ENCODE measurements around the gene SC5D.

SC5D gene, protein sequence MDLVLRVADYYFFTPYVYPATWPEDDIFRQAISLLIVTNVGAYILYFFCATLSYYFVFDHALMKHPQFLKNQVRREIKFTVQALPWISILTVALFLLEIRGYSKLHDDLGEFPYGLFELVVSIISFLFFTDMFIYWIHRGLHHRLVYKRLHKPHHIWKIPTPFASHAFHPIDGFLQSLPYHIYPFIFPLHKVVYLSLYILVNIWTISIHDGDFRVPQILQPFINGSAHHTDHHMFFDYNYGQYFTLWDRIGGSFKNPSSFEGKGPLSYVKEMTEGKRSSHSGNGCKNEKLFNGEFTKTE

DNA sequence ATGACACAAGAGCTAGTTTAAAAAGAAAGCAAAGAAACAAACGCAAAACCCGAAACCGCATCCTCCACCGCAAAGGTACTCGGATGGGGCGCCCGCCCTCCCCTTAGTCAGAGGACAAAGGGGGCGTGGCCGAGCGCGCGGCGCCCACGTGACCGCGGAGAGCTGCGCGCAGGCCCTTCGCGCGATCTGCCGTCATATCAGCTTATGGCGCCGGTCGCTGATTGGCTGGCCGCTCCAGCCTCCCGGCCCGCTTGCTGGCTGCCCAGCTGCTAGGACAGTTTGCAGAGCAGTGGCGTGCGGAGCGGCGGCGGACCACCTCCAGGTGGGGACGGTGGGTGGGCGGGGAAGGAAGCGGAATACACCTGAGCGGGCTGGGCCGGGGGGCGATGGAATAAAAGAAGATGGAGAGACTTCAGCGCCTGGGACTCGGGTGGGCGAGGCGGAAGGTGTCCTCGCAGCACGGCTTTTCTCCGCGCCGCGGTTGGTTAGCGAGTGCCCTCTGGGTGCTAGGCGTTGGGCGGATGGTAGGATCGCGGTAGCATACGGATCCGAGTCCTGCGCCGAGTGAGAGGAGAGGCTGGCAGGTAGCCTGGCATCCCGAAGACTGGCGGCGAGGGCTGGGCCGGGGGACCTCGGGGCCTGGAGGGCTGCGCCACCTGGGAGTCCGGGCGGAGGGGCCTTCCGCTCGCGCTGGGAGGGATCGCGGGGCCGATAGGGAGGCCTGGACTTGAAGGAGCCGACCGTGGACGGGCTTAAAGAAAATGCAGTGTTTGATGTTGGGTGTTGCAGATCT is at the start of gene SC5D:
TSS of gene SC5D (plus strand) at position 277 of the 793 bp plus-strand sequence. CDS start 10,605 bp downstream, outside the sequence.
- peak; percentile 94 for DNase-seq

DNA sequence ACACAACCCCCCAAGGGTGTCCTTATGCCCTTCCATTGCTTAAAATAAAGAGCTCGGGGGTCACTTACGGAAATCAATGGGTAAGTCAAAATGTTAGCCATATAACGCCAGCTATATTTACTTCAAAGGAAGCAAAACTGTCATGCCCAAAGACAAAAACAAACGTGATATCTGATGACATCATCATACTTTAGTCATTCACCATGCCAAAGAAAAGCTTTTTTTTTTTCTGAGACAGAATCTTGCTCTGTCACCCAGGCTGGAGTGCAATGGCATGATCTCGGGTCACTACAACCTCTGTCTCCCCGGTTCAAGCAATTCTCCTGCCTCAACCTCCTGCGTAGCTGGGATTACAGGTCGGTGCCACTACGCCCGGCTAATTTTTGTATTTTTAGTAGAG is 47.7 kb upstream of the SC5D start:
- DNase-seq = no peak

DNA sequence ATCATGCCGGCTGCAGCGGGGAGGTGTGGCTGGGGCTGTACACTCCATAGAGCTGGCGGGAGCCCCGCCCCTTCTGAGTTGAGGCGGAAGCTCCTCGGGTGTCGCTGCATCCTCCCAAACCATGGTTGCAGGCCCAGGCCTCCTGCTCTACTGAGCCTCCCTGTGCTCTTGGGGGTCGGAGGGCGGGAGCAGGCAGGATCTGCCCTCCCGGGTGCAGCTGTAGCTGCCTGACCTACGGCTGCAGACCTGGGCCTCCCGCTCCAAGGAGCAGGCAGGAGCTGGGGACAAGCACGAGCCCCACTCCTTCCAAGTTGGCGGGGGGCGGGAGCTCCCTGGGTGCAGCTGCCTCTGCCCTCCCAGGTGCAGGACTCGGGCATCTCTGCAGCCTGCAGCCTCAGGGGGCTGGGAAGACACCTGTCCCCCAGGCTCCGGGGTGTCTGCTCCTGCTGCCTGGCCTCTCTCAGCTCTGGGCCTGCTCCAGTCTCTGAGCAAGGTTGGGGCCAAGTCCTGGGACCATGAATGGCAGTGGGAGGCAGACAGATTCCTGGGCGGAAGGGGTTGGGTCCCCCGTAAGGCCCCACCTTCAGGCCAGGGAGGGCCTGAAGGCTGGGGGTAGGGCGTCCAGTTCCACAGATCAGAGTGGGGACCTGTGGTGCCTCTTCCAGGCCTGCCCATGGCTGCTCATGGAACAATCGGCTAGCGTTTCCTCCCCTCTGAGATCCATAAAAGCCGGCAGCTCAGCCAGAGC is 46.4 kb upstream of the SC5D start:
- DNase-seq = no peak

DNA sequence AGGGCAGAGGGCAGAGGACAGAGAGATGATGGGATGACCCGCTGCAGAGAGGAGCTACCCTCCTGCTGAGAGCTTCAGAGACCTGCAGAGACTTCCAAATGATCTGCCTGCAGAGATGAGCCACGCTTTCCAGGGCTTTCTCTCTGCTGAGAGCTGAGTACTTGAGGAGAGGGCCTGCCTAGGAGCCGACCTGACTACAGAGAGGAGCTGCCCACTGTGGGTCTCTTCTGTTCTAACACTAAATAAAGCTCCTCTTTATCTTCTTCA is 45.9 kb upstream of the SC5D start:
- no peak for DNase-seq

DNA sequence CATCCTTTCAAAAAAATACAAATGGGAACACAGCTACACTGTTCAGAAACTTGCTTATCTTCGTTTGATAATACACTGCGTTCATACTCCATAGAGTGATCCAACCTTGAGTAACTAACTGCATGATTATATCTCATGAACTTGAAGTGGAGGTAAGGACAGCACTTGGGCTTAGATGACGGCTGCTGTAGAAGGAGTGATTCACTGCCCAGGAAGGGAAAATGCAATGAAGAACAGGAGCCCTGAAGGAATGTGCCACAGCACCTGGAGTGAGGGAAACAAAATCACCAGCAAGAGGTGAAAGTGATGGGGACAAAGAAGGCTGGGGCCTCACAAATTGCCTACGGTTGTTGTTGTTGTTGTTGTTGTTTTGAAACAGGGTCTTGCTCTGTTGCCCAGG is 44.1 kb upstream of the SC5D start:
- no peak for DNase-seq

DNA sequence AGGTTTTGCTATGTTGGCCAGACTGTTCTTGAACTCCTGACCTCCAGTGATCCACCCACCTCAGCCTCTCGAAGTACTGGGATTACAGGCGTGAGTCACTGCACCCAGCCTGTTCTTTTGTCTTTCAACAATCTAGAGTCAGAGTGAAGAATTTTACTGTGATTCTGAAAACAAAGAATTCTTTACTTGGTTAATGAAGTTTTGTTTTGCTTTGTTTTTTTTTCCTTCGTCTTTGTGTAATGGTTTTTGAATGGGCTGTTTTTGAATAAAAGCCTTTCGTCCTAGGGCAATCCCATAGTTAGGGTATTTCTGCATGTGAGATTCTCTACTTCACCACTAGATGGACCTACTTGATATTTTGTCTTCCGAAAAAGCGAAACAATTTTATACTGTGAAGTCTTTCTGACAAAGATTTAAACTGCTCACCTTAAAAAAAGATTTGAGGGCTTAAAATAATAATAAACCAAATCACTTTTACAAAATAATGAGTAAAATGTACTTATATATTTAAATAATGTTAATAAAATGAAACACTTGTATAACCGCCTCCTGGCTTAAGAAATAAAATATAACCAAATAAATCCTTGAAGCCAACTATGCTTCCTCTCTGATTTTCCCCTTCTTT is 43.4 kb upstream of the SC5D start:
- DNase-seq = no peak

DNA sequence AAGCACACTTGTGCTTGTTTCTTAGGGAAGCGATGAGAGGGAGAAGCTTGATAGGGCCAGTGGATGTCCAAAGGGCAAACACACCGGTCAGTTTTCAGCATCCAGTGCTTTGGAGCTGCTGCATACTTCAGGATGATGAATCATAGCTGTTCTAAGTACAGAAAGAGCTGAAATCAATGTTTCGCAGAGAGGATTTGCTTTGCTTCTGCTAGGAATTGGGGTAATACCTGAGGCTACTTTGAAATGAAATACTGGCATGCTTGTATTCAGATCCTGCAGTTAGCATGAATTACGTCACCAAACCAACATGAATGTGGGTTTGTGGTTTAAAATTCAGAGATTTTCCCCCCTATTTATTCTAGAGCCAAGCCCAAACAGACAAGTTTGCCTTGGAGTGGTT is 41.7 kb upstream of the SC5D start:
- no peak for DNase-seq

DNA sequence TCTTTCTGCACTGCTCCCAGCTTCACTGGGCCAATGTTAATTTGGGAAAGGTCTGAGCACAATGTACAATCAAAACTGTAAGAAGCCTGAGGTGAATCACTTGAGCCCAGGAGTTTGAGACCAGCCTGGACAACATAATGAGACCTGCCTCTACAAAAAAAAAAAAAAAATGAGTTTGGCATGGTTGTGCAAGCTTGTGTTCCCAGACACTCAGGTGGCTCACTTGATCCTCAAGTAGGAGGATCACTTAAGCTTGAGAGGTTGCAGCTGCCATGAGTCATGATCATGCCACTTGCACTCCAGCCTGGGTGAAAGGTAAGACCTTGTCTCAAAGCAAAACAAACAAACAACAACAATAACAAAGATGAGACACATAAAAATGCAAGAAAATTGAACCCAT is 38.6 kb upstream of the SC5D start:
- DNase-seq = no peak

DNA sequence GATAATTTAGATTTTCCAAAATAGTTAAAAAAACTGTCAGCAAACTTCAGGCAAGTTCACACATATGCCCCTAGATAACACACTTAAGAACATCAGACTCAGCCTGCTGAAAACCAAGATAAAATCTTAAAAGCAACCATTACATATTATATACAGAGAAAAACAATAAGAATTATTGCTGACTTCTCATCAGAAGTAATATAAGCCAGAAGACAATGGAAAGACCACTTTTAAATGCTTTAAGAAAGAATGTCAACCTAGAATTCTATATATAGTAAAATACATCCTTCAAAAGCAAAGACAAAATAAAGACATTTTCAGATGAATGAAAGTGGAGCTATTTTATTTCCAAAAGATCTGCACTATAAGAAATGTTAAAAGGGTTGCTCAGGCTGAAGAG is 37.8 kb upstream of the SC5D start:
- no peak for DNase-seq

DNA sequence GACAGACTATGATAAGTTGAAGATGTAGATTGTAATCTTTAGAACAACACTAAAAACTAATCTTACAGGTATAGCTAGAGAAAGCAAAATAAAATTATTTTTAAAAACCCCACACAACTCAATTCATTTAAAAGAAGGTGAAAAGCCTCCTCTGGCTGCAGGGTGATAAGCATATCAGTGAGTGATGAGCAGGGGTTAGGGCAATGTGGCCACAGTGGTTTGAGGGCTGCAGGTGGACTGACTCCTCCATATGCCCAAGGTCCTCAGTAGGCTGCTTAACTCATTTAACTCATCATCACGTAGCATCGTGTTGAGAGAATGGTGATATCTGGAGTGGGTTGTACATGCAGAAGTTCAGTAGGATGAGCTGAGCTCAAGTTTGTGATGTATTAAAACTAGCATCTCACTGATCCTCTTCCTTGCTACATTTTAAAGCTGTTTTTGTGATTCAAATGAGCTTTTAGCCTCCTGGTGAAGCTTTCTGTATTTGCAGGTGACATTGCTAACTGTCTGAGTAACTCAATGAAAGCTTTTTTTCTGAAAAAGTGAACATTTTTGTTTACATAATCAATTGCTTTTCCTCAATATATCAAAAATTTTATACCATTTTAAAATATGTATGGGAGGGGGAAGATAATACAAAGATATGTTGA is 37.0 kb upstream of the SC5D start:
- no peak for DNase-seq

DNA sequence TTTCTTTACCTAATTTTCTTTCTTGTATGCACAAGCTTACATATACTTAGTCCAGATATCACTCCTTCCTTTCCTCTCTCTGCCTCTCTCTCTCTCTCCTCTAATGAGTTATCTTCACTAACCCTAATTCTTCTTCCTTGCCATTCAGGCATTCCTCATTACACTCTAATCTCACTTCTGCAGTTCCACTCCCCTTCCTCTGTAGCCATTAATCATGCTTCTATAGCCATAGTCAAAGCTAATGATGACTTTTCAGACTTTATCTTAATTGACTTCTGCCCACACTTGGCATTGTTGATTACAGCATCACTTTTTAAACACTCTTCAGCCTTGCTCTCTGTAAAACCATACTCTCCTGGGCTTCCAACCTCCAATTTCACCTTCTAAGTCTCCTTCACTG is 35.3 kb upstream of the SC5D start:
- DNase-seq = no peak

DNA sequence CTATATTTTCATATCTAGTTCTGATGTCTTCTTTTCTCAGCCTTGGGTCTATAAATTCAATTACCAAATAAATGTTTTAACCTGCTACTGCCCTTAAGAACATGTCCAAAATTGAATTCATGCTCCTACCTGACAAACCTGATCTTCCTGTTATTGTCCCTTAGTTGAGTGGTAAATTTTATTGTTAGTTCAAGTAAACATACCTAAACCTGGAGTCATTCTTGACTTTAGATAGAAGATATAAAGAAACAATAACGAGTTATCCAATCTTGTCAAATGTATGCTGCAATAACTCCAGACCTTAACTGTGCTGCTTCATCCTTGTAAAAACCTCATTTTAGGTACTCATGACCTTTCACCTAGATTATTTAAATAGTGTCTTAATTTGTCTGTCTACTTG is 34.6 kb upstream of the SC5D start:
- DNase-seq = no peak

DNA sequence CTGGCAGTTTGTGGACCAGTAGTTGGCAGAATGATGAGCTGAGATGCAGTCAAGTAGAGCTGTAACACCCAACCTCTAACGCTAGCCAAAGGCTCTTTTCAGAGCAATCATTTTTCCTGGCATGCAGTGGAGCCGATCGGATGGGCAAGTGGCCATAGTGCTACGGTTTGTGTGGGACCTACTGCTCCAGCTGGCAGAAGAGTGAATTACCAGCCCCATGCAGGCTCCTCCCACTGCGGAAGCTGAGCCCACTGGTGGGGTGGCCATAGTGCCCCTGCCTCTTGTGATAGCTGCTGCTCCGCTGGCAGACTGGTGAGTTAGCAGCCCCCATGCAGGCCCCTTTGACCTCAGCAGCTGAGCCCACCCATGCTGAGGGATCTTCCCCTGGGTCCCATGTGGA is 27.0 kb upstream of the SC5D start:
- no peak for DNase-seq

DNA sequence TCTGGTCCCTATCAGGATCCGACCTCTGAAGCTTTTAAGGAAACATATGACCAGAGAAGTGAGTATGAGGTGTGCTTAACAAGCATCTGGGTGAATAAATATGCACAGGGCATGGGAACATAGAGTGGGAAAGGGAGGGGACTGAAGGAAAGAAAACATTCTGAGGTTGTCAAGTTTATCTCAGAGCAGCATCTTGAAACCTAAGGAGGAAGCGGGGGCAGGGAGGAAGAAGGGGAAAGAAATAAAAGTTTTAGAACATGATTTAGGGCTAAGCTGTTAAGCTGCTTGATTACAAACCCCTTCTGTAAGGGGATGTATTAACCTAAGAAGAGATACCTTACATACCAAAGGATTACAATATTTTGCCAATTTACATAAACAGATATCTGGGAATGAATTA is 24.0 kb upstream of the SC5D start:
- no peak for DNase-seq

DNA sequence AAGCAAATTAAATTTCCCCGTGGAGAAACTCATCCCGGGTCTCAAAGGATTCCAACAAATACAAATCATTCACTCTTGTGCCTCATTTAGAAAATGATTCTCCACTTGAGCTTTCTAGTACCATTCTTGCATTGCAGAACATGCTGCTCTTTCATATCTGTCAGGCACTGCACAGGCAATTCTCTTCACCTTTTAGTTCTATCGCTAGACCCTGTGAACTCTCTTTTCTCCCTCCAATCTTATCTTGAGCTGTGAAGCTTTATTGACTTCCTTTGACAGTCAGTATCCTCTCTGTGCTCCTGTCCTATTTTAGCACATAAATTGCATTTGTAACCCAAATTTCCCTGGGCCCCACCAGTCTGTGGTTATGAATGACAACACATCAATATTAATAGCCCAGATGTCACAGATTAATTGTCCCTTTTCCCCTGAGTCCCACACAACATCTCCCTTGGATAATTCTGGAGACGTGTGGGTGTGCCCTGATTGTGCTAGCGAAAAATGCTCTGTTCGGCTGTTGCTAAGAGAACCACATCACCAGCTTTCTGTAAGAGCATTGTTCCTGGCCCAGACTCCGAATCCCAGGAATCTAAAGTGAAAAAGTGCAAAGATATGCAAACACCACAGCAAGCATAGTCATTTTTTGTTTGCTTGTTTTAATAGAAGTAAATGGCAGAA is 22.4 kb upstream of the SC5D start:
- no peak for DNase-seq

DNA sequence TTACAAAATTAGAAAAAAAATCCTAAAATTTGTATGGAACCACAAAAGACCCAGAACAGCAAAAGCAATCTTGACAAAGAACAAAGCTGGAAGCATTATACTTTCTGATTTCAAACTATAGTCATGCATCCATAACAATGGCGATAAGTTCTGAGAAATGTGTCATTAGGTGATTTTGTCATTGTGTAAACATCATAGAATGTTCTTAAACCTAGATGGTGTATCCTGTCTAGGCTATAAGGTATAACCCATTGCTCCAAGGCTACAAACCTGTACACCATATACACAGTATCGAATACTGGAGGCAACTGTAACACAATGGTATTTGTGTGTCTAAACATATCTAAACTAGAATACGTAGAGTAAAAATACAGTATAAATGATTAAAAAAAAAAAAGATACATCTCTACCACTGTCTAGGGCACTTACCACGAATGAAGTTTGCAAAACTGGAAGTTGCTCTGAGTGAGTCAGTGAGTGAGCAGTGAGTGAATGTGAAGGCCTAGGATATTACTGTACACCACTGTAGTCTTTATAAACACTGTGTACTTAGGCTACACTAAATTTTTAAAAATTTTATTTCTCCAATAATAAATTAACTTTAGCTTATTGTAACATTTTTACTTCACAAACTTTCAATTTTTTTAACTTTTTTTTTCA is 18.1 kb upstream of the SC5D start:
- no peak for DNase-seq

DNA sequence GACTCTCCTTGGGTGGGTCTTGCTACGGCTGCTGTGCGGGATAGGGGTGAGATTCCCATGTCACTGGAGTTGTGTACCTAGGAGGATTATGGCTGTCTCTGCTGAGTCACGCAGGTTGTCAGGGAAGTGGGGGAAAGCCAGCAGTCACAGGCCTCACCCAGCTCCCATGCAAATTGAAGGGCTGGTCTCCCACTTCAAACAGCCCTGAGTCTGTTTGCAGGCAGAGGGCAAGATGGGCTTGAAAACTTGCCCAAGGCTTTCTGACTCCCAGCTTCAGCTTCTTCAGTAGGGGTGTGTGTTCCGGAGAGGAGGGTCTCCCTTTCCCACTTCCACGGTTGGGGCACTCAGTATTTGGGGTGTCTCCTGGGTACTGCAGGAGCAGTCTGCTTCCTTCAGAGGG is 10.9 kb upstream of the SC5D start:
- DNase-seq = no peak

DNA sequence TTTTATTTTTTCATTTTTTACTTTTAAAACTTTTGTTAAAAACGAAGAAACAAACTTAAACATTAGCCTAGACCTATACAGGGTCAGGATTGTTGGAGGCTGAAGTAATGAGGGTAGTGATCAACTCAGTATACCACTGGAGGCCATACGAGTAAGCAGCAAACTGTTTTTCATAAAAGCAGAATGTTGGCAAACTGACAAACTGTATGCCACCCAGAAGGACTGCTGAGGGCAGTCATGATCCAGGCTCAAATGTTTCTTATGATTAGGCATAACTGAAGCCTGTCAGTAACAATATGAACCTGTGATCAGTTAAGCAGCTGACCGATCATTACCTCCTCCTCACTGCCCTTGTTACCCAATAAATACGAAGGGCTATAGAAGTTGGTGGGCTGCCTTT is 10.2 kb upstream of the SC5D start:
- DNase-seq = no peak

DNA sequence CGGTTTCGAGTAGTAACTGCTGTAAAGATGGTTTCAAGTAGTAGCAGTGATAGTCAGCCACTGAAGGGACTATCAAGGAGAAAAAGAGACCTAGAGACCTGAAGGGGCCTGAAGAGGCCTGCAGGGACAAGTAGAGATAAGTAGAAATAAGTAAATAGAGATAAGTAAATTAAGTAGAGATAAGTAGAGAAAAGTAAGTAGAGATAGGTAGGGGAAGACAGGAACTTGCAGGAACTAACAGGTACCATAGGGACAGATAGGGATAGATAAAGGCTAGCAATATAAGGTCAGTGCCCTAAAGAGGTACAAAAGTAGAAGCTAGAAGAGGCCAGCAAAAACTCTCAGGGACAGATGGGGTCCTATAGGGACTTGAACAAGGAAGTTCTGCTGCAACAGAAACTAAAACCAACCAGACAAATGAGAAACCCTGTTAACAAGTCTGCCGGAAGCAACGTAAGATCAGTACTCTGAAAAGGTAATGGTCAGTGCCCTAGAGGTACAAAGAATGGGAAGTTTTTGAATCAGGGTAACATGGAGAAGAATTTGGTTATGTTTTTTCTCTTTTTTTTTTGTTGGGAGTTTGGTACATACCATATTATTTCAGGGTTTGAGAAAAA is 9.6 kb upstream of the SC5D start:
- DNase-seq = no peak

DNA sequence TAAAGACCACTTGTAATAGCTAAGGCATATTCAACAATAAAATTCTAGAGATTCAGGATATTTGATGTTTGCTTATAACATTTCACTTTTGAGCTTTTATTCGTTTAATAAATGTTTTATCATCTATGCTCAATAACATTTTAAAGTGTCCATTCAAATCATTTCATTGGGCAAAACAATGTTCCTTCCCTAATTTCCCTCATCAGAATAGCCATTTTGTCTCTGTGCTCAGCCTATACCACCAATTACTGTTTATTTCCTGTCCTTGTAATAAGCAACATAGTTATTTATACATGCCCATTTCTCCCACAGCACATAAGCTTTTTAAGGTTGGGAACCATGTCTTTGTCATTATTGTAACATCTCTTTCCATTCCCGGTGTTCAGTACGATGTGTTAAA is 1.3 kb upstream of the SC5D start:
- no peak for DNase-seq

DNA sequence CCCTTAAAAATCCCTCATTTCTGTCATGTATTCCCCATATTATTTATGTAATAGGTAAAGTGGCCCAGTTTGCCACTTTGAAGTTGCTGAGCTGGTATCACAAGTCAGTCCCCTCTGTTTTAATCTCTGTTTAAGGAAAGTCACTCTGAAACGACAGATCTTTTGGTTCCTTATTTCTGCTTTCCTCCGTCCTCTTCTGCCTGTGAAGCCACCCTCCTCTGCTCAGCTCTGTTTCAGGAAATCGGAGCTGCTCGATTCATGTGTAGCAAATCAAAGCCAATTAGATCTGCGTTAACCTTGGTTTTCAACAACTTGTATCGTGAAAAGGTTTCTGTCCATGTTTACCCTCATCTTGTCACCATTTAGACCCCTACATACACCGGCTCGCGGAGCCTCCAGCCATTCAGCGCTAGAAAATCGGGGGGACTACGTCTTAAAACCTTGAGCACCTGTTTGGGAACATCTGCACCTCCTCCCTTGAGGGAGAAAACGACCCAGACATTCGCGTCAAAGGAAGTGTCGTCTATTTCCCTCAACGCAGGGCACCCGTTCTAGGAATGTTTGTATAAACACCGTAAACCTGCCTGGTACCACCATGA is 576 bp upstream of the SC5D start:
- no peak for DNase-seq
